Parathyroid adenoma (tissue), 2 donors: ENCODE results near the gene VAV3.
"Not testable (repeated sequence)": the region's sequence is repeated elsewhere in the genome, so short reads cannot be mapped to it uniquely, and the experiment has no call there.

Source experiments
- H2AFZ ChIP-seq: fragments of 300-600 bp; sonication (generic); one replicate; pipeline ENCODE4 v1.7.0; 2017; ENCODE audit warnings: antibody characterized with exemption, mild to moderate bottlenecking
- H3K27ac ChIP-seq: fragments of 300-600 bp; sonication (generic); one replicate; pipeline ENCODE4 v1.7.0; 2017
- H3K27me3 ChIP-seq: fragments of 300-600 bp; sonication (generic); one replicate; pipeline ENCODE4 v1.7.0; 2017; ENCODE audit warnings: low read length; ENCODE audit not compliant: control insufficient read depth, insufficient read depth
- H3K36me3 ChIP-seq: fragments of 300-600 bp; sonication (generic); one replicate; pipeline ENCODE4 v1.7.0; 2017; ENCODE audit warnings: low read length; ENCODE audit not compliant: control insufficient read depth, insufficient read depth
- H3K4me1 ChIP-seq: fragments of 300-600 bp; sonication (generic); one replicate; pipeline ENCODE4 v1.7.0; 2017; ENCODE audit warnings: control low read depth
- H3K4me2 ChIP-seq: fragments of 300-600 bp; sonication (generic); one replicate; pipeline ENCODE4 v1.7.0; 2017; ENCODE audit warnings: low read length
- H3K4me3 ChIP-seq: fragments of 300-600 bp; sonication (generic); one replicate; pipeline ENCODE4 v1.7.0; 2017; ENCODE audit warnings: low read depth, low read length
- H3K79me2 ChIP-seq: fragments of 300-600 bp; sonication (generic); one replicate; pipeline ENCODE4 v1.7.0; 2017; ENCODE audit warnings: control low read depth
- H3K9ac ChIP-seq: fragments of 300-600 bp; sonication (generic); one replicate; pipeline ENCODE4 v1.7.0; 2017; ENCODE audit warnings: mild to moderate bottlenecking
- H3K9me3 ChIP-seq: fragments of 300-600 bp; sonication (generic); one replicate; pipeline ENCODE4 v1.7.0; 2017; ENCODE audit warnings: low read length; ENCODE audit not compliant: control insufficient read depth
- CTCF ChIP-seq: fragments of 300-600 bp; sonication (generic); IDR thresholded peaks from one replicate; pipeline ENCODE4 v1.7.0; 2017; ENCODE audit warnings: antibody characterized with exemption, mild to moderate bottlenecking
- donor health status: primary hyperparathyroidism.

VAV3 gene

GRCh38 chr1:107894605-107895004 is 70.4 kb downstream of the VAV3 start:
- no peaks in the 10 kb centered on the region for H3K79me2 ChIP-seq
- H3K4me1 ChIP-seq, result no peaks in the 10 kb centered on the region
- H2AFZ ChIP-seq, result no peak overlapping the region

GRCh38 chr1:107893350-107893749 is 71.6 kb downstream of the VAV3 start:
- not testable (repeated sequence) for H3K27ac ChIP-seq, H3K27me3 ChIP-seq, H3K36me3 ChIP-seq, H3K9me3 ChIP-seq, H3K79me2 ChIP-seq, H3K4me1 ChIP-seq, H3K9ac ChIP-seq, H2AFZ ChIP-seq, H3K4me3 ChIP-seq, H3K4me2 ChIP-seq

More at GRCh38 chr1:107894605-107895004, 70.4 kb downstream of the VAV3 start:
- Histone ChIP-seq H3K9me3 (no peaks in the 10 kb centered on the region), H3K4me3 (no peak overlapping the region), H3K4me2 (no peak overlapping the region), H3K9ac (no peak overlapping the region), H3K27me3 (no peaks in the 10 kb centered on the region), H3K27ac (no peak overlapping the region), H3K36me3 (no peaks in the 10 kb centered on the region)
- no peak for TF ChIP-seq CTCF

- no peak overlapping the region for H3K27ac ChIP-seq
Measured at GRCh38 chr1:107889524-107889923, 75.5 kb downstream of the VAV3 start.

GRCh38 chr1:107883562-107883961 is 81.4 kb downstream of the VAV3 start:
- Histone ChIP-seq H3K4me1 (no peaks in the 10 kb centered on the region), H3K4me2 (no peak overlapping the region), H3K79me2 (no peaks in the 10 kb centered on the region), H3K27ac (no peak overlapping the region), H3K9me3 (no peaks in the 10 kb centered on the region), H3K27me3 (no peaks in the 10 kb centered on the region), H3K4me3 (no peak overlapping the region), H3K9ac (no peak overlapping the region), H3K36me3 (no peaks in the 10 kb centered on the region), H2AFZ (no peak overlapping the region)
- TF ChIP-seq CTCF, result no peak

More at GRCh38 chr1:107889524-107889923, 75.5 kb downstream of the VAV3 start:
- no peaks in the 10 kb centered on the region for H3K79me2 ChIP-seq
- no peak overlapping the region for H3K4me2 ChIP-seq
- no peak for TF ChIP-seq CTCF
- H2AFZ ChIP-seq, result no peak overlapping the region
- H3K36me3 ChIP-seq, result no peaks in the 10 kb centered on the region
- H3K4me1 ChIP-seq, result no peaks in the 10 kb centered on the region
- no peaks in the 10 kb centered on the region for H3K27me3 ChIP-seq
- no peak overlapping the region for H3K4me3 ChIP-seq
- no peak overlapping the region for H3K9ac ChIP-seq
- H3K9me3 ChIP-seq, result no peaks in the 10 kb centered on the region

- Histone ChIP-seq H3K27me3 (no peaks in the 10 kb centered on the region), H2AFZ (no peak overlapping the region), H3K4me3 (no peak overlapping the region), H3K4me1 (no peaks in the 10 kb centered on the region), H3K36me3 (no peaks in the 10 kb centered on the region), H3K9me3 (no peaks in the 10 kb centered on the region), H3K4me2 (no peak overlapping the region), H3K9ac (no peak overlapping the region), H3K79me2 (no peaks in the 10 kb centered on the region), H3K27ac (no peak overlapping the region)
- TF ChIP-seq CTCF, result no peak
Measured at GRCh38 chr1:107879927-107880326, 85.1 kb downstream of the VAV3 start.
